GM18498 (cell line): ENCODE data around the gene OR10A6.

ENCODE experiments used
- ATAC-seq: cut with Tn5 transposase; IDR thresholded peaks from one replicate; pipeline ENCODE4 v1.9.1; 2021; ENCODE audit warnings: mild to moderate bottlenecking, moderate library complexity; ENCODE audit not compliant: unreplicated experiment

The OR10A6 gene

DNA sequence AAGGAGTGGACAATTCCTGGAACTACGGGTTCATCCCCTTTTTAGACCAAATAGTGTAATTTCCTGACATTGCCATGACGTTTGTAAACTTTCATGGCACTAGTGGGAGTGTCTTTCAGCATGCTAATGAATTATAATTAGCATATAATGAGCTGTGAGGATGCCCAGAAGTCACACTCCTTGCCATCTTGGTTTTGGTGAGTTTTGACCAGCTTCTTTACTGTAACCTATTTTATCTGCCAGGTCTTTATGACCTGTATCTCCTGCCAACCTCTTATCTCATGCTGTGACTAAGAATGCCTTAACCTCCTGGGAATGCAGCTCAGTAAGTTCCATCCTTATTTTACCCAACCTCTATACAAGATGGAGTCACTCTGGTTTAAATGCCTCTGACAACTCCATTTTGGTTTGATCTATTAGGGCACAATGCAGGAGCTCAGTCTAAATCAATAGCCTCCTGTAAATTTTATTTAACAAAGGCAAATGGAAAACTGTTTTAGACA, 20.7 kb downstream of the OR10A6 start:
- ATAC-seq: no peak

DNA sequence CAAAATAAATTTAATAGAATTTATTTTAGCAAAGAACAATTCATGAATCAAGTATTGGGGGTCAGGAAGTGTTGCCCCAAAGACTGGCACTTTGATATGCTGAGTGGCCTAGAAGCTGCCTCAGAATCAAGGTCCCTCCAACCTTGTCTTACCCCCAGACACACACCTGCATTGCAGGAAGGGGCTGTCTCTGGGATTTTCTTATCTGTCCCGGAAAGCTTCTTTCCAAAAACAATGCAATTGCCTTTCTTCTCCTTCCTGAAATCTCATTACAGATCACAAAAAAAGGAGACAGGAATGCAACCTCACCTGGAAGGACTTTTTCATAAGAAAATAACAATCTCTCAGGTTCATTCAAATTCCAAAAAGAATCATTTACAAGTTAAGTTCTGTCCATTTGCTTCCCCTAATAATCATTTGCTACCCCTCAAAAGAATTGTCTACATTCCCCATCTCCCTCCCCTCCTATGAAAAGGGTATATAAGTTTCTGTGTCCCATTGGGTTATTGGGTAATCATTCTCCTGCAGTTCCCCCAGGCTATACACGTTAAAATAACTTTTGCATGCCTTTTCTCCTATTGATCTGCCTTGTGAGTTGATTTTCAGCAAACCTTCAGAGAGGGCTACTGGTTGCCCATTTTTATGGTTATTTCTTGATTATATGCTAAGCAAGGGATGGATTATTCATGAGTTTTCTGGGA, 21.3 kb downstream of the OR10A6 start:
- ATAC-seq: no peak

DNA sequence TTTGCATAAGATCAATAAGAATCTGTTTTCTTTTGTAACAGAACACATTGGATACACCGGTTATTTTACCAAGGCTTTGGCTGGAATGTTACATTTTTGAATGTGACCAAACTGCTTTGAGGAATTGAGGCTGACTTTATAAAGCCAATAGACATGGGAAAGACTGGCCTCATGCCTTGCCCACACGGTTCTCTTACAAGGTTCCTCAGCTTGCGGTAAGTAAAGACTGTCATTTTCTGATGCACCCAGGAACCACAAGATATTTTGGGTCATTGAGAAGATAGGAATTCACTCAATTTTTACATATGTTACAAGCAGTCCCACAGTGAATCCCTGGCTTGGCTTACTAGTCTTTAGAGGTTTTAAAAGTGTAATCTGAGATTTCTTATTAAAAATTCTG, 23.9 kb downstream of the OR10A6 start:
- ATAC-seq: no peak

DNA sequence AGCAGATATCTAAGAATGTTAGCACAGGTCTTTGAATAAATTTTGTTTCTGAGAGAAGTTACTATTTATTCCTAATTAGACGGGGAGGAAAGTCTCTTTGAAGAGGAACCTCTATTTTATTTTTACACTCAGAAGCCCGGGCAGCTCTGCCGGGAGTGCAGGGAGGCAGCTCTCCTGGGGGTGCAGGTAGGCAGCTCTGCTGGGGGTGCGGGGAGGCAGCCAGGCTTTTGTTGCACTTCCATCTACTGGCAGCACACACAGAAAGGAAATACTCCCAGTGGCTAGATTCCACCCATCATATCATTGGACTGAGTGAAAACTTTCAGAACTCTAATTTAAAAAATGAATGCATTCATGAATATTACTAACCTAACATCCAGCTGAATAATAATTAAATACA, 24.6 kb downstream of the OR10A6 start:
- no peak for ATAC-seq

DNA sequence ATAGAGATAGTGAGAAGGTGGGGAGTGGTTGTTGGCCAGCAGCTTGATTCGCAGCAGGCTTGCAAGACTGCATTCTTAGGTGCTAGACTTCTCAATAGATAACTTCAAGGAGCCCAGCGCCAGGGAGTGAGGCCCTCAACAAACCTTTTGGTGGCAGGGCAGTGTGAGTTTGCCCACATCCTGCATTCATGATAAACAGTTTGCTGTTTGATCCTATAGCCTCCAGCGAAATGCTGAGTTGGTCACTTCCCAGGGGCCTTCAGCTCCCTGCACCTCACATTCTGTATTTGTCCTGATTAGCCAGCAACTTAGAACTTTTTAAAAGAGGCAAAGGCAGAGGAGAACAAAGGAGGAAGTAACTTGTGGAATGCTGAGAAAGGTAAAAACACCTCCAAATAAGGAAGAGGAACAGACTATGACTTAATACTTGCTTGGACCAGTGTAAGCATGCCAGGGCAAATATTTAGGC, 25.1 kb downstream of the OR10A6 start:
- ATAC-seq: no peak

DNA sequence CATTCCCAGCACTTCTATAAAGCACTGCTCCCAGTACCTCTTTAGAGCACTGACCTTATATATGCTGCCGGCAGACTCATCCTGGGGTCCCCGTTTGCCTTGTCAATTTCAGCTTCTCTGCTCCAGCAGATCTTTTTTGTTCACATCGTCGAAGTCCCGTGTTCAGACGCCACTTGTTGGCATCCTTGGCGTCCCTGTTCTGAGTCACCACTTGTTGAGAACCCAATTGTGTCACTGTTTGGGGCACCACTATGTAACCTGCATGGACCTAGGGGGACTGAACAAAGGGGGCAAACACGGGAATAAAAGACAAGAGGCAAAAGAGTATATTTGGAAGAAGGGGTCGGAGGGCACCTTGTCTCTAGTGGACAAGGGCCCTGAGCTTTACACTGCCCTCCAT, 25.5 kb downstream of the OR10A6 start:
- ATAC-seq: no peak

DNA sequence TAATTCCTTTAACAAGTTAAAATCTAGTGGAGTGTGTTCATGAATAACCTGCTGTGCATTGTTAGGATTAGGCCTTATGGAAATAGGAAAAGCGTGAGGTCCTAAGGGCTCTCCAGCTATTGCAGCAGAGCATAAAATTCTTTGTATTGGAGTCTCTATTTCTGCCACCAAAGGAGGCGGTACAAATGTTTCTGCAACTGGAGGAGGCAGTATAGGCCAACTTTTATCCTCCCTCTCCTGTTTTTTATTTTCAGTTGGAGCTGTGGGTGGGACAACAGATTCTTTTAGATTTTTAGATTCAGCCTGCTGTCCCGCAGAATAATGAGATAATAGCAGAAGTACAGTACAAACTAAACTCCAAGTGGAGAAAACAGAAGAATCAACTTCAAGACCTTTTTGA, 26.2 kb downstream of the OR10A6 start:
- no peak for ATAC-seq

DNA sequence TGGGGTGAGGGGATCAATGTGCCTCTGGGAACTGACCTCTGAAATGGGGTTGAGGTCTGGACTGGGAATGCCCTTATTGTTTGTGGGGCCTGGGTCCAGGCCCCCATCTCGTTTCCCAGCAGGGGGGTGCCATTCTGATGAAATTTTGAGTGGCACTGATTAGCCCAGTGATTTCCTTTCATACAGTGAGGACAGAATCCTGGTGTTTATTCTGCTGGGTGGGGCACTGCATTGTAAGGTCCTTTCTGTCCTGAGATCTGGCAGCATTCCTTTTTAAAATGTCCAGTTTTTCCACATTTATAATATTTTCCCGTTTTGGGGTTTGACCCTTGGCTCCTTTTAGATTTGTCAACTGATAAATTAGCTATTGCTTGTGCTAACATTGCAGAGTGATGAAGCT, 27.1 kb downstream of the OR10A6 start:
- no peak for ATAC-seq

DNA sequence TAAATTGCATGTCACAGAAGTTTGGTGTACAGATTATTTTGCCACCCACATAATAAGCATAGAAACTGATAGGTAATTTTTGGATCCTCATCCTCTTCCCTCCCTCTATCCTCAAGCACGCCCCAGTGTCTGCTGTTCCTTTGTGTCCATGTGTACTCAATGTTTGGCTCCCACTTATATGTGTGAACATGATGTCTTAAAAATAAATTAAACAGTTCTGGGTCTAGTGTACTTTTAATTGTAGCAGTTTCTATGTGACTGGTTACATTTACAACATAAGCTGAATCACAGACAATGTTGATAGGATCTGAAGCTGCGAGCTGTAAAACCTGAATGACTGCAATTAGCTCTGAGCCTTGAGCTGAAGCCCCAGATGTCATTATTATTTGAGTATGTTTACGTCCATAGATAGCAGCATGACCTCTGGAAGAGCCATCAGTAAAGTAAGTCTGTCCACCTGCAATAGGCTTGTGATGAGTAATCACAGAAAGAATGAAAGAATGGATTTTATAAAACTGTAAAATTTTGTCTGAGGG, 29.7 kb downstream of the OR10A6 start:
- ATAC-seq: no peak

DNA sequence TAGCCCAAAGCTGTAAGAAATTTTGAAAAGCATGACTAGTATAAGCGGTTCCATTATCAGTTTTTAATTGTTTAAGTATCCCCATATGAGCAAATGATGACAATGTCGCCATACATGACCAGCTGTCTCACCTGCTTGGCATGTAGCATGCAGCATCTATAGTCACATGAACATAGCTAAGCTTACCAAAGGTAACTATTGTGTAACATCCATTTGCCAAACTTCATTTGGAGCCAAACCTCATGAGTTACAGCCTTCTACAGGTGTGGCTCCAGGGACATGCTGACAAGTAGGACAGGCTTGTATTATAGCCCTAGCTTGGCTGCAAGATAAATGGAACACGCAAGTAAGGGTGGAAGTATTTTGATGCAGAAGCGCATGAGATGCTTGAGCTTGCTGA, 30.4 kb downstream of the OR10A6 start:
- ATAC-seq: no peak

DNA sequence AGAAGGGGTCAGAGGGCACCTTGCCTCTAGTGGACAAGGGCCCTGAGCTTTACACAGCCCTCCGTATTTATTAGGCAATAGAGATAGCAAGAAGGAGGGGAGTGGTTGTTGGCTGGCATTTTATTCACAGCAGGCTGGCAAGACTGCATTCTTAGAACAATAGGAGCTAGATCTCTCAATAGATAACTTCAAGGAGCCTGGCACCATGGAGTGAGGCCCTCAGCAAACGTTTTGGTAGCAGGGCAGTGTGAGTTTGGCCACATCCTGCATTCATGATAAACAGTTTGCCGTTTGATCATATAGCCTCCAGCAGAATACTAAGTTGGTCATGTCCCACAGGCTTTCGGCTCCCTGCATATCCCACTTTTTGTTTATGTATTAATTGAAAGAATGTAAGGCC, 31.6 kb downstream of the OR10A6 start:
- no peak for ATAC-seq

DNA sequence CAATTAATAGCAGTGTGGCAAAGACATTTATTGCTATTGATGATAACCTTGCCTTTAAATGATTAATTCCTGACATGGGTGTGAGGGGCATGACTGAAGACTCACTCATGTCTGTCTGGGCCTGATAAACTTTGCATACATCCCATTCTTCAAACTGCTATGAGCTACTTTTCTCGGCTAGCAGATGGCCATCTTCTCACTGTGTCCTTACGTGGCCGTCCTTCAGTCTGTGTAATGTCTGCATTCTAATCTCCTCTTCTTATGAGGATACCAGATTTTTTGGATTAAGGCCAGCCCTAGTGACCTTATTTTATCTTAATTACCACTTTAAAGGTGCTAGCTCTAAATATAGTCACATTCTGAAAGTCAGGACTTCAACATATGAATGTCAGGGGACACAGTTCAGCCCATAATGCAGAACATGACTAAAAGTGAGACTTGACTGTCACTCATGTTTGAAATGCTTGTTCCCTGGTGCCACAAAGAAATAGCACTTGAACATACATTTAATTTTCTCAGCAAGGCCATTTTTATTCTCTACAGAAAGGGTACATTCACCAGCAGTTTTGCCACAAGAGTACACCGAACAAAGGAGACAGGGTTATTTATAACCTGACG, 32.3 kb downstream of the OR10A6 start:
- no peak for ATAC-seq

DNA sequence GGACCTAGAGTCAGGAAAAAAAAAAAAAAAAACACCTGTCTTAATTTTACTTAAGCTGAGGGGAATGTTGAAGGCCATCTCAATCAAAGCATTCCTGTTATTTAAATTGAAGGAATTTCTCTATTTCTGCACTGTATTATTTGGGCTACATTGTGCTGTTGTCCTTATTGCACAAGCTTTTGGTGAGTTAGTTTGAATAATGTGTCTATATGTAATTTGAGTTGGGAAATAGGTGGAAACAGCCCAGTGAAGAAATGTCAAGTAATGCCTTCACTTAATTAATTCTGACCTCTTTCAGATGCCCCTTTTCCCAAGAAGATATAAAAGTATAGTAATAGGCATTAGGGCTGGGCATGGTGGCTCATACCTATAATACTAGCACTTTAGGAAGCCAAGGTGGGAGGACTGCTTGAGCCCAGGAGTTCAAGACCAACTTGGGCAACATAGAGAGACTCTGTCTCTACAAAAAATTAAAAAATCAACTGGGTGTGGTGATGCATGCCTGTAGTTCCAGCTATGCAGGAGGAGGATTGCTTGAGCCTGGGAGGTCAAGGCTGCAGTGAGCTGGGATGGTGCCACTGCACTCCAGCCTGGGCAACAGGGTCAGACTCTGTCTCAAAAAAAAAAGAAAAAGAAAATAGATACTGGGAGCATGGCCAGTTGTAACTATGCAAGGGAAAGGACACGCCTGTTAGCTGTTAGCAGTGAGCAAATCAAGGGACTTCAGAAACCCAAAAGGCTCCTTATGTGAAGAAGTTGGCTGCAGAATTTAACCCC, 34.9 kb downstream of the OR10A6 start:
- ATAC-seq: no peak

DNA sequence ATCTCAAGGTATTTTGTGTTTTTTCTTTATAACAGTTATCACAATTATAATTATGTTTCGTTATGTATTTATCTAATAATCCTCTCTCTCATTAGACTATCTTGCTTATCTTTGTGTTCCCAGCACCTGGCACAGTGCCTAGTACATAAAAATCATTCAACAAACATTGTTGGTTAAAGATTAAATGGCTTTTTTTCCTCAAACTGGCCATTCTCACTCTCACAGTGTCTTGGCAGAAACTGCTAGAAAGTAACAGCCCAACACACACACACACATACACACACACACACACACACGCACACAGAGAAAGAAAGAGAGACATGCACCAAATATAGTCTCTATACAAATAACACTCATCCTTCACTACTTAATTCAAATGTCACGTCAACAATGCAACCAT, 36.8 kb downstream of the OR10A6 start:
- no peak for ATAC-seq

DNA sequence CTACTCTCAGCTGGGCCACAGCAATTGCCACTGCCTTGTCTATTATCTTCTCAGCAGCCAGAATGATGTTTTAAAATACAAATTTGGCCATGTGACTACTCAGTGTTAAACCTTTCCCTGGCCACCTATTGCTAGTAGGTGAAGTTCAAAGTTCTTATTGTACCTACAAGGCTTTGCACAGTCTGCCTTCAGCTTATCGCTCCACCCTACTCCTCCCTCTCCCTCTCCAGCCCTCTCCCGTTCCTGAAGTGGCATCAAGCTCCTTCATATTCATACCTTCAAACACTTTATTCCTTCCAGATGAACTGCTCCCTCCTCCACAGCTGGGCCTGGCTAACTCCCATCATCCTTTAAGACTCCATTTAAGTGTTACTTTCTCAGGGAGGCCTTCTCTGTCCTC, 37.3 kb downstream of the OR10A6 start:
- ATAC-seq: no peak

DNA sequence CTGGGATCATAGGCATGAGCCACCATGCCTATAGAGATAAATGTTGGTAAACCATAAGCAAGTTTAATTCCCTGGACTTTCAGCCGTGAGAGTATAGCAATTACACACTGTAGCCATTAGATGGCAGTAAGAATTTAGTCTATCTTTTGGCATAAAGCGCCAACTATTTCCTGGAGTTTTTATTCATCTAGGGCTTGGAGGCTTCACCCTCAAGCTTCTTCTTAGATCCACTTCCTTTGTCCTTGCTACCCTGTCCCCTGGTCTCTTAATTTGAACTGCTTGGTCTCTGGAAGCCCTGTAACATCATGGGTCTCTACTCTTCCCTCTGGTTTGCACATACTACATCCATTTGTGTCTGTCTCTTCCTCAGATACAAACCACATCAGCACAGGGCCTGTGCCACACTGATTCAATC, 38.2 kb downstream of the OR10A6 start:
- ATAC-seq: peak; percentile 63

DNA sequence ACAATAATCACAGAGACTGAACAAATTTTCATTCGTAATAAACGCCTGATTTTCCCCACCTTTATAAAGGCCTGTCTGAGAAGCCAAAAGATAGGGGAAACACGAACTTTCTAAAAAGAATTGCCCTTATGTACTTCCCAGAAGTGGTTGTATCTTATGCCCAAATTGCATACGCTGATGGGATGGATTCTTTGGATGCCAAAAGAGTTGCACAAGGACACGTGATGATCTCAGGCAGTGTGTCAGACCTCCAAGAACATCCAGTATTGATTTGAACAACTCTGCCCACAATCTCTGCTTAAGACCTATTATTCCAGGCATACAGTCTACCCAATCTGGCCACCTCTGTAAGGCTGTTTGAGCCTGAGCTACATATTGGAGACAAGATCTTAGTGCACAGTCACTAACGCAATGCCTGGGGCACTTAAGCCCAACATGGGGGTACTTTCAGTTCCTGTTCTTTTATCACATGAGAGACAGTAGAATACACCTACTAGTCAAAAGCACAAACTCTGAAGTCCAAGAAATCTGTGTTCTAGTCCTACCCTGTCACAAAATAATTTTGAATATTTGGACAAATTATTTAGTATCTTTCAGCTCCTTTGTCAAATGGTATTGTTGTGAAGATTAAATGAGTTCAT, 38.9 kb downstream of the OR10A6 start:
- peak; percentile 62 for ATAC-seq

DNA sequence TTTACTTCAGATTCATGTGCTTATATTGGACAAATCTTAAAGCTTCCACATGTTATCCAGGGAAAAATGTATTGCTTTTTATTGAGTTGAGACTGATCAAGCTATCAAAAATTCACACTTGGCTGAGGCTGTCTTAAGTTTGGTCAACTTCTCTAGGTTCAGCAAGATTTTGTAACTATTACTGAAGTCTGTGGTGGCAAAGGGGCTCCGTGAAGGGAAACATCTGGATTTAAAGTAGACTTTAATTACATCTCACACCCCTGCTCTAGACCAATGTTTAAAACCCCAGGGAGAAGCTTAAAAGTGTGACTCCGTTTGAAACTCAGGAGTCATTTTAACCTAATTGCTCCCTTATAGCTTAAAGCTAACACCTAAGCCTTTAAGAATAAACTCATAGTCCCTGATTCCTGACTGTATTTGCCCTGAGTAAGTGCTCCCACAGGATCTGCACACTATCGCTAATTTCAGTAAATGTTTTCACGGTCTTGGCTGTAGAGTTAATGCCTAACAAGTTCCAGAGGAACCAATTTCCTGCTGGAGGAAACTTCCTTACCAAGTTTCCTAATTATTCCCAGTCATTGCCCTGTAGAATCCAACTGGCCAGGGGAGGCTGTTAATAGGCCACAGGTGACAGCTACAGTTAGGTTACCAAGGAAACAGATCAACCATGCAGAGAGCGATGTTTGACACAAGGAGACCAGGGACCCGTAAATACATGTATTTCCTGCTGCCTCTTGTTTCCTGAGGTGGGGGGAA, 40.5 kb downstream of the OR10A6 start:
- ATAC-seq: no peak

DNA sequence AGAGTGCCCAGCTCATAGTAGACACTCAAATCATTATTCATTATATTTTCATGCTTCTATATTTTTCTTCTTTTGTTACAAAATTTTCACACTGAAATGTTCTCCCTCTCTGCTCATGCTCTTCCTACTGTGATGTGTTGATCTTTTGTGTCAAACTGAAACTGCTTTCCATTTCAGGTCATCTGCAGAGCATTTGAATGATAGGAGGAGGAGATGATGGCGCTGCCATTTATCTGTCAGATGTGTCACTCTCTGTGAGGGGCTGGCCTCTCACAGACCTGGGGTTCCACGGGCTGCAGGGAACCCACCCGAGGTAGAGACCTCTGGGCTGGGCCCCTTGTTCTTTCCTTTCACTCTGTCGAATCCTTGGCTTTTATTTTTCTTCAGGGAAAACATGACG, 41.1 kb downstream of the OR10A6 start:
- ATAC-seq: peak; percentile 47

DNA sequence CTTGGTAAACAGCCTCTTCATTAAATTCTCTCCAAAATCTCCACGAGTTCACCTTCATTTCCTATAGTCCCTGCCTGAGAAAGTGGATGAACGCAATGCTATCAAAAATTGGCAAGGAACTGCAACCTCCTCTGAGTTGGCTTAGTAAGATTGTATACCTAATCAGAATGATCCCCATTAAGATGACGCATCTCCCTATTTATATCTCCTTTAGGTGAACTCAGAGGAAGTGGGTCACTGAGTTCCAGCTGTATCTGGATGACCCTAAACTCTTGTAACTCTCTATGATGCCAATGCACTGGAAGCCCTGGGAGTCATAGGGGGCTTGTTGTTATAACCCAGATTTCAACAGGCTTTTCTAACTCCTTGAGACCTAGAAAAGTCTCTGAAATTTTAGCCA, 48.2 kb downstream of the OR10A6 start:
- ATAC-seq: no peak
